ENCODE results near the gene ALG12. TPM values are rescaled to one million over a fixed set of nuclear protein-coding genes. Genes with fewer than 3 reads are reported as not detected.

The ALG12 gene
- total and polyA plus RNA-seq, 2 of the 13 experiments (the other 11 are each of a cell fraction or from before 2014, with no cell fraction given), result 7.8 to 15.8 TPM

GRCh38 chr22:49951986-49952896 is 34.0 kb upstream of the ALG12 start (continued):
- TF ChIP-seq NR2F6 (IDR thresholded peaks at IDR 0.05), result peak; percentile 66
- peak; percentile 59 for TF ChIP-seq NR2F6 (CRISPR knock-in tag; IDR thresholded peaks at IDR 0.05)
- TF ChIP-seq CEBPB (IDR thresholded peaks at IDR 0.05; ENCODE audit: borderline replicate concordance, low read depth, low read length), result no peak
- TF ChIP-seq FOXO1 (CRISPR knock-in tag; IDR thresholded peaks at IDR 0.05), result peak; percentile 35; the same call in 1 of the 2 replicates
- TF ChIP-seq ZSCAN21 (CRISPR knock-in tag; IDR thresholded peaks at IDR 0.05; ENCODE audit: borderline replicate concordance), result peak; percentile 46; the same call in 1 of the 2 replicates
- no peak for TF ChIP-seq ATM (IDR thresholded peaks at IDR 0.05; ENCODE audit: borderline replicate concordance)
- TF ChIP-seq IKZF4 (CRISPR knock-in tag; IDR thresholded peaks at IDR 0.05; ENCODE audit: borderline replicate concordance, low read depth, not compliant biosample characterization), result no peak
- no peak for TF ChIP-seq YY1 (IDR thresholded peaks at IDR 0.05; ENCODE audit: insufficient read depth, insufficient replicate concordance, low read depth, low read length)
- no peak for TF ChIP-seq ZNF670 (CRISPR knock-in tag; IDR thresholded peaks at IDR 0.05; ENCODE audit: borderline replicate concordance)
- TF ChIP-seq PRDM10 (CRISPR knock-in tag; IDR thresholded peaks at IDR 0.05; ENCODE audit: low read depth), result 0 out of 2 replicates have a peak, but pooled peaks have one; percentile 48
- no peak for TF ChIP-seq KDM4B (CRISPR knock-in tag; IDR thresholded peaks at IDR 0.05)
- TF ChIP-seq CERS6 (CRISPR knock-in tag; IDR thresholded peaks at IDR 0.05), result no peak
- no peak for TF ChIP-seq CAMTA2 (CRISPR knock-in tag; IDR thresholded peaks at IDR 0.05; ENCODE audit: borderline replicate concordance)
- no peak for TF ChIP-seq ZNF672 (CRISPR knock-in tag; IDR thresholded peaks at IDR 0.05)
- no peak for TF ChIP-seq HINFP (CRISPR knock-in tag; IDR thresholded peaks at IDR 0.05; ENCODE audit: low read depth)
- no peak for TF ChIP-seq PBX2 (CRISPR knock-in tag; IDR thresholded peaks at IDR 0.05)
- TF ChIP-seq ZFAT (CRISPR knock-in tag; conservative IDR thresholded peaks at IDR 0.05), result no peak
- peak; percentile 89 for TF ChIP-seq MED1 (CRISPR knock-in tag; IDR thresholded peaks at IDR 0.05)
- TF ChIP-seq MZF1 (CRISPR knock-in tag; IDR thresholded peaks at IDR 0.05; ENCODE audit: borderline replicate concordance), result no peak
